Tibial nerve (tissue), 4 donors: ENCODE results near the gene HPSE2.
"Not testable (repeated sequence)": the region's sequence is repeated elsewhere in the genome, so short reads cannot be mapped to it uniquely, and the experiment has no call there.

Source experiments
- CTCF ChIP-seq, 5 experiments: fragments of 200-600 bp in 3 of 5; fragments of 450-650 bp in 2 of 5; sonication (generic) in 3 of 5; IDR thresholded peaks; one replicate each; pipeline ENCODE4 v1.5.1; 2016 to 2019; ENCODE audit warnings: antibody characterized with exemption in 5 of 5, mild to moderate bottlenecking in 3 of 5, moderate library complexity in 2 of 5
- EP300 ChIP-seq, 2 donors: sonication (generic); formaldehyde crosslinking; IDR thresholded peaks; one replicate each; pipeline ENCODE4 v1.6.1; 2017; ENCODE audit warnings: antibody characterized with exemption in 2 of 2, mild to moderate bottlenecking in 1 of 2
- POLR2A ChIP-seq, 2 donors: fragments of 450-650 bp; IDR thresholded peaks; one replicate each; pipeline ENCODE4 v1.6.1; 2017; ENCODE audit warnings: antibody characterized with exemption in 2 of 2, mild to moderate bottlenecking in 2 of 2, moderate library complexity in 2 of 2

DNA sequence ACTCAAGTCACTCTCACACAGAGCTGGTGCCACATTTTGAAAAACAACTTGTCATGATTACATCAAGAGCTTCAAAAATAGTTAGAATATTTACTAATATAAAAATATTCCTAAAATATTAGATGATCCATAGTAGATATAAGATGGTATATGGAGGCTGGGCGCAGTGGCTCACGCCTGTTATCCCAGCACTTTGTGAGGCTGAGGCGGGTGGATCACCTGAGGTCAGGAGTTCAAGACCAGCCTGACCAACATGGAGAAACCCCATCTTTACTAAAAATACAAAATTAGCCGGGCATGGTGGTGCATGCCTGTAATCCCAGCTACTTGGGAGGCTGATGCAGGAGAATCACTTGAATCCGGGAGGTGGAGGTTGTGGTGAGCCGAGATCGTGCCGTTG is 327.4 kb downstream of the HPSE2 start:
- not testable (repeated sequence) for TF ChIP-seq CTCF, POLR2A, EP300 (IDR thresholded peaks at IDR 0.05)
